Parathyroid adenoma (tissue), 2 donors: Measurements from ENCODE around the gene MEI1.

Experiments used
- H2AFZ ChIP-seq: fragments of 300-600 bp; sonication (generic); one replicate; pipeline ENCODE4 v1.7.0; 2017; ENCODE audit warnings: antibody characterized with exemption, mild to moderate bottlenecking
- H3K27ac ChIP-seq: fragments of 300-600 bp; sonication (generic); one replicate; pipeline ENCODE4 v1.7.0; 2017
- H3K27me3 ChIP-seq: fragments of 300-600 bp; sonication (generic); one replicate; pipeline ENCODE4 v1.7.0; 2017; ENCODE audit warnings: low read length; ENCODE audit not compliant: control insufficient read depth, insufficient read depth
- H3K36me3 ChIP-seq: fragments of 300-600 bp; sonication (generic); one replicate; pipeline ENCODE4 v1.7.0; 2017; ENCODE audit warnings: low read length; ENCODE audit not compliant: control insufficient read depth, insufficient read depth
- H3K4me1 ChIP-seq: fragments of 300-600 bp; sonication (generic); one replicate; pipeline ENCODE4 v1.7.0; 2017; ENCODE audit warnings: control low read depth
- H3K4me2 ChIP-seq: fragments of 300-600 bp; sonication (generic); one replicate; pipeline ENCODE4 v1.7.0; 2017; ENCODE audit warnings: low read length
- H3K4me3 ChIP-seq: fragments of 300-600 bp; sonication (generic); one replicate; pipeline ENCODE4 v1.7.0; 2017; ENCODE audit warnings: low read depth, low read length
- H3K79me2 ChIP-seq: fragments of 300-600 bp; sonication (generic); one replicate; pipeline ENCODE4 v1.7.0; 2017; ENCODE audit warnings: control low read depth
- H3K9ac ChIP-seq: fragments of 300-600 bp; sonication (generic); one replicate; pipeline ENCODE4 v1.7.0; 2017; ENCODE audit warnings: mild to moderate bottlenecking
- H3K9me3 ChIP-seq: fragments of 300-600 bp; sonication (generic); one replicate; pipeline ENCODE4 v1.7.0; 2017; ENCODE audit warnings: low read length; ENCODE audit not compliant: control insufficient read depth
- TF ChIP-seq, protein P1 (sequence below): fragments of 300-600 bp; sonication (generic); IDR thresholded peaks from one replicate; pipeline ENCODE4 v1.7.0; 2017; ENCODE audit warnings: antibody characterized with exemption, mild to moderate bottlenecking
- donor health status: primary hyperparathyroidism.

Gene MEI1

DNA sequence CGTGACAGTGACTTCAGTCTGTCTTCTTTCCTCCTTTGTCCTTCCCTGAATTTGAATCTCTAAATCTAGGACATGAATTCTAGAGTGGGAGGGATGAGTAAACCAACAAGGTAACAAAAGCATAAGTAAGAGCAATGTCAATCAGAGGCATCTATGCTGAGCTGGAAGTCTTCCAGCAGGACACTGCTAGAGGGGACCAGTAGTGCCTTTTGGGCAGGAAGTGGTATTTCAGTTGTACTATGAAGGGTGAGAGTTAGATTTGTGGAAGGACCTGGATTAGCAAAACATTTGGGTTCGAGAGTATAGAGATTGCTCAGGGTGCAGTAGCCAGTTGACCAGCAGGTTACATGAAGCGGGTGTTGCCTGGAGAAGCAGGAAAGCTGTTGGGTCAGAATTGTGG is 40.3 kb downstream of the MEI1 start:
- H3K4me3 ChIP-seq, result no peak overlapping the region
- H3K9me3 ChIP-seq, result no peaks in the 10 kb centered on the region
- no peak overlapping the region for H3K27ac ChIP-seq
- H3K9ac ChIP-seq, result no peak overlapping the region
- TF ChIP-seq, protein P1, sequence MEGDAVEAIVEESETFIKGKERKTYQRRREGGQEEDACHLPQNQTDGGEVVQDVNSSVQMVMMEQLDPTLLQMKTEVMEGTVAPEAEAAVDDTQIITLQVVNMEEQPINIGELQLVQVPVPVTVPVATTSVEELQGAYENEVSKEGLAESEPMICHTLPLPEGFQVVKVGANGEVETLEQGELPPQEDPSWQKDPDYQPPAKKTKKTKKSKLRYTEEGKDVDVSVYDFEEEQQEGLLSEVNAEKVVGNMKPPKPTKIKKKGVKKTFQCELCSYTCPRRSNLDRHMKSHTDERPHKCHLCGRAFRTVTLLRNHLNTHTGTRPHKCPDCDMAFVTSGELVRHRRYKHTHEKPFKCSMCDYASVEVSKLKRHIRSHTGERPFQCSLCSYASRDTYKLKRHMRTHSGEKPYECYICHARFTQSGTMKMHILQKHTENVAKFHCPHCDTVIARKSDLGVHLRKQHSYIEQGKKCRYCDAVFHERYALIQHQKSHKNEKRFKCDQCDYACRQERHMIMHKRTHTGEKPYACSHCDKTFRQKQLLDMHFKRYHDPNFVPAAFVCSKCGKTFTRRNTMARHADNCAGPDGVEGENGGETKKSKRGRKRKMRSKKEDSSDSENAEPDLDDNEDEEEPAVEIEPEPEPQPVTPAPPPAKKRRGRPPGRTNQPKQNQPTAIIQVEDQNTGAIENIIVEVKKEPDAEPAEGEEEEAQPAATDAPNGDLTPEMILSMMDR, result no peak
- H3K4me2 ChIP-seq, result no peak overlapping the region
- no peaks in the 10 kb centered on the region for H3K4me1 ChIP-seq
- no peaks in the 10 kb centered on the region for H3K79me2 ChIP-seq
- no peaks in the 10 kb centered on the region for H3K36me3 ChIP-seq
- no peaks in the 10 kb centered on the region for H3K27me3 ChIP-seq
- H2AFZ ChIP-seq, result no peak overlapping the region

DNA sequence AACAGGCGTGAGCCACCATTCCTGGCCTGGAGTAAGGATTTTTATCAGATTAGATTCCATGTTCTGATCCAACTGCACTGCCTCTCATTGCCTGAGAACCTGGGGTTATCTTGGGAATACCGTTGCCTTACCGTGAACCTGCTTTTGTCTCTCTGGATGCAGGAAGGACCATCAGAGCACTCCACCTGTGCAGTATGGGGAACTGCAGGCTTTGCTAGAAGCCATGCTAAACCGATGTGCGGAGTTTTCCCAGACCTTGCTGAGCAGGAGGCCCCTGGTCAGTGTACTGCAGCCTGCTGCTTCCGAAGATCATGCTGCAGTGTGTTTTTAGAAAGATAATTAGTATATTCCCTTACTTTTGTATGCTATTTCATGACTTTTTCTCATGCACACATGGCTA is 43.6 kb downstream of the MEI1 start:
- no peak overlapping the region for H2AFZ ChIP-seq
- no peaks in the 10 kb centered on the region for H3K79me2 ChIP-seq
- no peaks in the 10 kb centered on the region for H3K36me3 ChIP-seq
- no peaks in the 10 kb centered on the region for H3K9me3 ChIP-seq
- no peak overlapping the region for H3K9ac ChIP-seq
- no peaks in the 10 kb centered on the region for H3K4me1 ChIP-seq
- H3K4me3 ChIP-seq, result no peak overlapping the region
- no peak overlapping the region for H3K27ac ChIP-seq
- TF ChIP-seq, protein P1, result no peak
- no peak overlapping the region for H3K4me2 ChIP-seq
- H3K27me3 ChIP-seq, result no peaks in the 10 kb centered on the region

DNA sequence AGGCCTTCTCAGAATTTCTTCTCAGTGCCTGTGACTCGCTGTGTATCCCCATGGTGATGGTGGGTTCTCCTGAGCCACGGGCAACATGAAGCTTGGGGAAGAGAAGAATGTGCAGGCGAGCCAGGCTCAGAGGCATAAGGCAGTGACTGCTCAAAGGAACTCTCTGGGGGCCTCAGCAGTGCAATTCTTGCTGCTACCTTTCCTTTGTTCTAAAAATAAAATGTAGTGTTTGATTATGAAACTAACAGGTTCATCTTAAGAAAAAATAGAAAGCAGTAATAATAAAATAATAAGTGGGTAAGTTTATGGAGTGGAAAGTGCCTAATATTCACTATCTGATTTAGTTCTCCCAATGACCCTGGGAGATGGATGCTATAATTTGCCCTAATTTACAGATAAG is 46.7 kb downstream of the MEI1 start:
- H2AFZ ChIP-seq, result no peak overlapping the region
- H3K79me2 ChIP-seq, result no peaks in the 10 kb centered on the region
- no peak overlapping the region for H3K9ac ChIP-seq
- H3K27ac ChIP-seq, result no peak overlapping the region
- no peak overlapping the region for H3K4me3 ChIP-seq
- H3K36me3 ChIP-seq, result no peaks in the 10 kb centered on the region
- H3K9me3 ChIP-seq, result no peaks in the 10 kb centered on the region
- H3K27me3 ChIP-seq, result no peaks in the 10 kb centered on the region
- H3K4me2 ChIP-seq, result no peak overlapping the region
- H3K4me1 ChIP-seq, result no peaks in the 10 kb centered on the region
- TF ChIP-seq, protein P1, result no peak

GRCh38 chr22:41746567-41747400 is 47.5 kb downstream of the MEI1 start:
- Histone ChIP-seq H3K27me3 (no peaks in the 10 kb centered on the region), H3K79me2 (no peaks in the 10 kb centered on the region), H3K27ac (no peak overlapping the region), H3K9ac (no peak overlapping the region), H3K4me2 (no peak overlapping the region), H3K9me3 (no peaks in the 10 kb centered on the region), H3K36me3 (no peaks in the 10 kb centered on the region), H3K4me3 (no peak overlapping the region), H3K4me1 (no peaks in the 10 kb centered on the region), H2AFZ (no peak overlapping the region)
- TF ChIP-seq, protein P1, result peak; percentile 51
